ENCODE data around the gene TMEM183A. TPM values are rescaled to one million over a fixed set of nuclear protein-coding genes. Genes with fewer than 3 reads are reported as not detected.
"Not testable (repeated sequence)": the region's sequence is repeated elsewhere in the genome, so short reads cannot be mapped to it uniquely, and the experiment has no call there.

Gene TMEM183A
- total and polyA plus RNA-seq, 9 of the 15 experiments (the other 6 are each of a cell fraction or from before 2014, with no cell fraction given) = 23.4 to 190 (median 124) TPM

- TF ChIP-seq USF1 (CRISPR knock-in tag; IDR thresholded peaks at IDR 0.05) (peak; percentile 62), MXD1 (CRISPR knock-in tag; IDR thresholded peaks at IDR 0.05; ENCODE audit: borderline replicate concordance, poor library complexity, severe bottlenecking) (peak; percentile 65), SMAD4 (CRISPR knock-in tag; conservative IDR thresholded peaks at IDR 0.05) (peak; percentile 68), GABPB1 (CRISPR knock-in tag; IDR thresholded peaks at IDR 0.05) (0 out of 2 replicates have a peak, but pooled peaks have one; percentile 3), ZNF592 (IDR thresholded peaks at IDR 0.05) (peak; percentile 76), TEAD1 (CRISPR knock-in tag; IDR thresholded peaks at IDR 0.05) (peak; percentile 70 to 95; a peak in 3 of 4 replicates), MTA2 (IDR thresholded peaks at IDR 0.05; ENCODE audit: low read depth) (peak; percentile 62), KLF16 (IDR thresholded peaks at IDR 0.05) (peak; percentile 42; the same call in 1 of the 2 replicates), FOXJ2 (tag; IDR thresholded peaks at IDR 0.05) (peak; percentile 13; the same call in 1 of the 2 replicates), MYC (IDR thresholded peaks at IDR 0.05; ENCODE audit: low read depth, low read length) (peak; percentile 95), SMARCA5 (IDR thresholded peaks at IDR 0.05) (0 out of 2 replicates have a peak, but pooled peaks have one; percentile 23), JUN (IDR thresholded peaks at IDR 0.05; ENCODE audit: borderline replicate concordance, low read depth, low read length) (peak; percentile 54; the same call in 1 of the 2 replicates), JUN (CRISPR knock-in tag; IDR thresholded peaks at IDR 0.05; ENCODE audit: borderline replicate concordance) (peak; percentile 63; the same call in 1 of the 2 replicates), ZBTB11 (CRISPR knock-in tag; IDR thresholded peaks at IDR 0.05) (peak in 1 of 3 experiments; percentile 39; a peak in 1 of 6 replicates), CEBPB (tag; IDR thresholded peaks at IDR 0.05) (peak; percentile 91), SMARCE1 (IDR thresholded peaks at IDR 0.05) (peak; percentile 87), ARID1B (IDR thresholded peaks at IDR 0.05) (peak; percentile 94)
- TF ChIP-seq MYC (CRISPR knock-in tag; IDR thresholded peaks at IDR 0.05; ENCODE audit: borderline replicate concordance, low read depth) = not testable (repeated sequence)
These were observed 1.6 kb upstream of the TMEM183A start (continued) for GRCh38 chr1:203005395-203006142.
